Left kidney (tissue), 2 donors: ENCODE results near the gene LRIT1. TPM values are rescaled to one million over a fixed set of nuclear protein-coding genes. Genes with fewer than 3 reads are reported as not detected.

Experiments
- DNase-seq: peaks from one replicate; pipeline ENCODE4 v3.0.0-alpha.2; 2013
- polyA plus RNA-seq: library from polyadenylated mRNA; unstranded; fragments of 120-200 nt; gene quantifications from one replicate; pipeline ENCODE4 v1.2.1, GENCODE V29; 2013; ENCODE audit not compliant: insufficient read length

Gene LRIT1
- polyA plus RNA-seq, 1 donor, result not detected

- DNase-seq, result no peak
Observed at GRCh38 chr10:84193327-84193726, 48.0 kb downstream of the LRIT1 start.

DNA sequence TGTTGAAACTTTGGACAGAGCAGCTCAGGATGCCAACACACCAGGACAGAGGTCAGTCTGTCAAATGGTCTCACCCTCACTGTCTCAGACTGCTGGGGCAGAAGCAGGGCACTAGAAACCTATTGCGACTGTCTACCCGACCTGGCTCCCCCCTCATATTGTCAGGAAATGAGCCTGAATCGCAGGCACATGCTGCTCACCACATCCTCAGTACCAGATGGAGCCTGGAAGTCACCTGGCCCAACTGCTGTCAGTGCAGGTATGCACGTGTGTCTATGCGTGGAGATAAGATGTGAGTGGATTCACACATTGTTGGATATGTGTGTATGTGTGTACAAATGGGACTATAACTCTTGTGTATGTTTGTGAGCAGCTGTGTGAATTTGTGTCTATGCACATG lies 50.2 kb downstream of the LRIT1 start:
- DNase-seq, result no peak

GRCh38 chr10:84190621-84191020 lies 50.7 kb downstream of the LRIT1 start:
- DNase-seq, result no peak

DNA sequence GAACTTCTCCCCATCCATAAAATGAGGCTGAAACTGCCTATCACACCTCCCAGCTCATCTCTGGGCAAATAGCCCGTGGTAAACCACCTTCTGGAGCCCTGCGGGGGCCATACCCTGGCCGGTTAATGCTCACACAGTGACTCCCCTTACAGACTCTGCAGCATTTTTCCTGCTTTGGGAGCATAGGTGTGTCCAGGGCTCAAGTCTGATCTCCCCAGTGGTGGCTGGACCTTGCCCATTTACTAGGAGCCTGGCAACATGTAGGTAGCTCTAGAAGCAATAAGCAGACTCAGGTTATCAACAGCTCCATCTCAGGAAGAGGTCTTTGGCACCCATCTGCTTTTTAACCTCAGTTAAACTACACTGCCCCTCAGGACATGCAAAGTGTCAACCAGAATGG lies 52.5 kb downstream of the LRIT1 start:
- DNase-seq, result no peak

DNA sequence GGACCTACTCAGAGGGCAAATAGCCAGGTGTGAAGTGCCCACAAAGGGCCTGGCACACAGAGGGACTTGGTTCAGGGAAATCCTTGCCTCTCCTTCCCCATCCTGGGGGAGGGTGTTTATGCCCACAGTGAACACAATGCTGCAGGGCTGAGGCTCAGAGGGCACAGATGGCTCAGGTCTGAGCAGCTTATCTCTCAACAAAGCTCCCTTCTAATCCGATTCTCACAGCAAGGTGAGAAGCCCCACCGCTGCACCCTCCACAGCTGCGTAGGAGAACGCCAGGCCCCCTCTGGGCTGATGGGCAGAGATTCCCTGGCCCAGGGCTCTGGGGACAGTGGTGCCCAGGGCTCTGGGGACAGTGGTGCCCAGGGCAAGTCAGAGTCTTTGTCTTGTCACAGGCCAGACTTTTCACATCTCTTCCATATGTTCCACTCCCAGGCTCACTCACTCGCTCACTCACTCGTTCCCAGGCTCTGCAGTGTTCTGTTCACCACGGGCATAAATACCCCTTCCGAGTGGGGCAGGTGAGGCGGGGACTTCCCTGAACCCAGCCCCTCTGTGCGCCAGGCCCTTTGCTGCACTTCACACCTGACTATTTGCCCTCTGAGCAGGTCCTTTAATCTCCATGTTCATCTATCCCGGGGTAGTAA lies 55.7 kb downstream of the LRIT1 start:
- no peak for DNase-seq

DNA sequence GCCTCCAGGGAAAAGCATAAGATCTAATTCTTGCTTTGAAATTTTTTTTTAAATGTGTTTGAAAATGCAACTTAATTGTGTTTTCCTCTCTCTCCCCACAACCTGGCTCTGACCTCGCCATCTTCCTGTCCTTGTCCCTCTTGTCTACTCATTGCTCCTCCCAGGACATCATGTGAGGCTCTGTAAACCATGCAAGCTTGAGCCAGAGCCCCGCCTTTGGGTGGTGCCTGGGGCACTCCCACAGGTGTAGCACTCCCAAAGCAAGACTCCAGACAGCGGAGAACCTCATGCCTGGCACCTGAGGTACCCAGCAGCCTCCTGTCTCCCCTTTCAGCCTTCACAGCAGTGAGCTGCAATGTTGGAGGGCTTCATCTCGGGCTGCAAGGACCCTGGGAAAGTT lies 56.8 kb downstream of the LRIT1 start:
- no peak for DNase-seq

DNA sequence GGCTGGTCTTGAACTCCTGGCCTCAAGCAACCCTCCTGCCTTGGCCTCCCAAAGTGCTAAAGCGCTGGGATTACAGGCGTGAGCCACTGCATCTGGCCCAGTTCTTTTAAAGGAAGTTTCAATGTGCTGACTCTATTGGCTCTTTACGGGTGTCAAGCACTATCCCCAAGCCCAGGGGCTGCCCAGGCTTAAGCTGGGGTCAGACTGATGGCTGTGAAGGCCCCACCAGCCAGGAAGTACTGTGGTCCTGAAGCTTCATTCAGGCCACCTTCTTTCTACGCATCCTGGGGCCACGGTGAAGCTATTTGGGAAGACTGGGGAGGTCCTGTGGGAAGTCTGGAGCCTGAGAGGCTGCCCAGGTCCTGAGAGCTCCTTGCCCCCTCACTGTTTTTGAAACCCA lies 59.7 kb downstream of the LRIT1 start:
- DNase-seq, result no peak

Other genes with a start within 250 kb of the LRIT1 start
- 176 TPM for gene GHITM, start 102.0 kb downstream of the LRIT1 start, polyA plus RNA-seq
- gene GPR15LG, start 67.7 kb downstream of the LRIT1 start, polyA plus RNA-seq, result 0.52 TPM
- 1.0 TPM for gene CDHR1, start 47.0 kb downstream of the LRIT1 start, polyA plus RNA-seq
- gene LRIT2, start 16.0 kb downstream of the LRIT1 start, polyA plus RNA-seq, result not detected
- not detected for gene RGR, start 3.5 kb upstream of the LRIT1 start, polyA plus RNA-seq
- 31.4 TPM for gene CCSER2, start 87.0 kb upstream of the LRIT1 start, polyA plus RNA-seq